Neural progenitor cell (in vitro differentiated cells): ENCODE results near the gene MAPK10. TPM values are rescaled to one million over a fixed set of nuclear protein-coding genes. Genes with fewer than 3 reads are reported as not detected.

Source experiments
- DNase-seq: peaks from one replicate; pipeline ENCODE4 v3.0.0-alpha.2; 2016; ENCODE audit warnings: low spot score
- H2AFZ ChIP-seq: fragments of 200-600 bp; sonication (generic); replicated peaks from 2 replicates; pipeline ENCODE4 v1.6.1; 2016; ENCODE audit warnings: antibody characterized with exemption
- H3F3A ChIP-seq: fragments of 200-600 bp; sonication (generic); 2 replicates; pipeline ENCODE4 v1.6.1; 2016; ENCODE audit warnings: antibody characterized with exemption, low read depth
- H3K27ac ChIP-seq: fragments of 200-600 bp; sonication (generic); 2 replicates; pipeline ENCODE4 v1.5.1; 2016; ENCODE audit warnings: mild to moderate bottlenecking
- H3K27me3 ChIP-seq: fragments of 200-600 bp; sonication (generic); 2 replicates; pipeline ENCODE4 v1.6.1; 2016; ENCODE audit warnings: mild to moderate bottlenecking, moderate library complexity
- H3K36me3 ChIP-seq: fragments of 200-600 bp; sonication (generic); 2 replicates; pipeline ENCODE4 v1.5.1; 2016
- H3K4me1 ChIP-seq: fragments of 200-600 bp; sonication (generic); 2 replicates; pipeline ENCODE4 v1.6.1; 2016; ENCODE audit warnings: mixed run types
- H3K4me2 ChIP-seq: fragments of 200-600 bp; sonication (generic); 2 replicates; pipeline ENCODE4 v1.6.1; 2016
- H3K4me3 ChIP-seq: fragments of 200-600 bp; sonication (generic); 2 replicates; pipeline ENCODE4 v1.5.1; 2016
- H3K79me2 ChIP-seq: fragments of 200-600 bp; sonication (generic); 2 replicates; pipeline ENCODE4 v1.6.1; 2016; ENCODE audit warnings: low read depth
- H3K9ac ChIP-seq: fragments of 200-600 bp; sonication (generic); 2 replicates; pipeline ENCODE4 v1.6.1; 2016
- H3K9me3 ChIP-seq: fragments of 200-600 bp; sonication (generic); 2 replicates; pipeline ENCODE4 v1.5.1; 2016; ENCODE audit warnings: low read depth
- H4K20me1 ChIP-seq: fragments of 200-600 bp; sonication (generic); 2 replicates; pipeline ENCODE4 v1.6.1; 2016; ENCODE audit warnings: low read depth
- H3K27ac Mint-ChIP-seq: 3 replicates; pipeline ENCODE4 v1.8.0; 2021; ENCODE audit warnings: mixed read lengths
- H3K27me3 Mint-ChIP-seq: 2 replicates; pipeline ENCODE4 v1.8.0; 2022; ENCODE audit warnings: low read depth, mild to moderate bottlenecking, inconsistent platforms, moderate library complexity, mixed read lengths; ENCODE audit not compliant: insufficient read depth
- H3K36me3 Mint-ChIP-seq: 3 replicates; pipeline ENCODE4 v1.8.0; 2021; ENCODE audit warnings: mixed read lengths
- H3K4me1 Mint-ChIP-seq: 3 replicates; pipeline ENCODE4 v1.8.0; 2021; ENCODE audit warnings: mixed read lengths
- H3K4me3 Mint-ChIP-seq: 3 replicates; pipeline ENCODE4 v1.8.0; 2021; ENCODE audit warnings: mild to moderate bottlenecking, moderate library complexity, mixed read lengths
- H3K9me3 Mint-ChIP-seq: 3 replicates; pipeline ENCODE4 v1.8.0; 2020; ENCODE audit warnings: mixed read lengths
- CTCF ChIP-seq: fragments of 200-600 bp; sonication (generic); IDR thresholded peaks from 2 replicates; pipeline ENCODE4 v1.5.1; 2017; ENCODE audit warnings: antibody characterized with exemption, mild to moderate bottlenecking
- EZH2 ChIP-seq: fragments of 200-600 bp; sonication (generic); IDR thresholded peaks from 2 replicates; pipeline ENCODE4 v1.6.1; 2017; ENCODE audit warnings: antibody characterized with exemption, mild to moderate bottlenecking, moderate library complexity
- EZH2phosphoT487 ChIP-seq: fragments of 200-600 bp; sonication (generic); IDR thresholded peaks from 2 replicates; pipeline ENCODE4 v1.6.1; 2017; ENCODE audit warnings: antibody characterized with exemption
- total RNA-seq: library from RNA; depleted of rRNA; stranded (reverse); fragments of >200 nt; gene quantifications from 2 replicates; pipeline ENCODE4 v1.2.3, GENCODE V29; 2015; ENCODE audit warnings: low replicate concordance

Gene MAPK10
- total RNA-seq, 1 donor from 2014 or later: 383 TPM

GRCh38 chr4:86060341-86060740 is 299.5 kb downstream of the MAPK10 start:
- H3F3A ChIP-seq: no peaks in the 10 kb centered on the region
- H3K4me3 Mint-ChIP-seq: no peak overlapping the region
- no peak overlapping the region for H3K9ac ChIP-seq
- no peaks in the 10 kb centered on the region for H4K20me1 ChIP-seq
- peaks cover 2% of the 10 kb centered on the region for H3K27me3 Mint-ChIP-seq
- no peaks in the 10 kb centered on the region for H3K9me3 ChIP-seq
- no peaks in the 10 kb centered on the region for H3K9me3 Mint-ChIP-seq
- H3K79me2 ChIP-seq: no peaks in the 10 kb centered on the region
- no peak overlapping the region for H3K27ac Mint-ChIP-seq
- no peaks in the 10 kb centered on the region for H3K27me3 ChIP-seq
- H3K36me3 Mint-ChIP-seq: peaks cover 42% of the 10 kb centered on the region
- peaks cover 12% of the 10 kb centered on the region for H3K4me1 Mint-ChIP-seq
- DNase-seq: no peak
- no peak overlapping the region for H3K4me2 ChIP-seq
- peaks cover 13% of the 10 kb centered on the region for H3K4me1 ChIP-seq
- H3K4me3 ChIP-seq: no peak overlapping the region
- no peak overlapping the region for H3K27ac ChIP-seq
- H2AFZ ChIP-seq: no peak overlapping the region
- TF ChIP-seq EZH2 (no peak), EZH2phosphoT487 (no peak), CTCF (no peak)
- H3K36me3 ChIP-seq: peaks cover 7% of the 10 kb centered on the region

GRCh38 chr4:86058621-86059020 is 301.2 kb downstream of the MAPK10 start:
- Histone ChIP-seq H3F3A (no peaks in the 10 kb centered on the region), H4K20me1 (no peaks in the 10 kb centered on the region), H3K4me2 (no peak overlapping the region), H2AFZ (no peak overlapping the region), H3K36me3 (peaks cover 7% of the 10 kb centered on the region), H3K27me3 (no peaks in the 10 kb centered on the region), H3K4me3 (no peak overlapping the region), H3K4me1 (peaks cover 13% of the 10 kb centered on the region), H3K9ac (no peak overlapping the region), H3K27ac (no peak overlapping the region), H3K79me2 (no peaks in the 10 kb centered on the region), H3K9me3 (no peaks in the 10 kb centered on the region)
- H3K36me3 Mint-ChIP-seq: peaks cover 34% of the 10 kb centered on the region
- TF ChIP-seq EZH2 (no peak), CTCF (no peak), EZH2phosphoT487 (no peak)
- H3K9me3 Mint-ChIP-seq: no peaks in the 10 kb centered on the region
- no peak for DNase-seq
- peaks cover 2% of the 10 kb centered on the region for H3K27me3 Mint-ChIP-seq
- no peak overlapping the region for H3K27ac Mint-ChIP-seq
- H3K4me3 Mint-ChIP-seq: no peak overlapping the region
- H3K4me1 Mint-ChIP-seq: peaks cover 29% of the 10 kb centered on the region

GRCh38 chr4:86055898-86056297 is 304.0 kb downstream of the MAPK10 start:
- H3K79me2 ChIP-seq: no peaks in the 10 kb centered on the region
- Mint-ChIP-seq H3K36me3 (peaks cover 32% of the 10 kb centered on the region), H3K9me3 (no peaks in the 10 kb centered on the region), H3K27ac (no peak overlapping the region), H3K27me3 (no peaks in the 10 kb centered on the region), H3K4me3 (no peak overlapping the region), H3K4me1 (peaks cover 30% of the 10 kb centered on the region)
- H4K20me1 ChIP-seq: no peaks in the 10 kb centered on the region
- TF ChIP-seq EZH2 (no peak), EZH2phosphoT487 (no peak), CTCF (no peak)
- H3K27ac ChIP-seq: no peak overlapping the region
- H3K9me3 ChIP-seq: no peaks in the 10 kb centered on the region
- no peak overlapping the region for H2AFZ ChIP-seq
- peaks cover 13% of the 10 kb centered on the region for H3K4me1 ChIP-seq
- no peak for DNase-seq
- no peaks in the 10 kb centered on the region for H3K27me3 ChIP-seq
- no peak overlapping the region for H3K9ac ChIP-seq
- no peaks in the 10 kb centered on the region for H3F3A ChIP-seq
- H3K36me3 ChIP-seq: peaks cover 8% of the 10 kb centered on the region
- no peak overlapping the region for H3K4me3 ChIP-seq
- H3K4me2 ChIP-seq: no peak overlapping the region
